ENCODE measurements around the gene SAV1.

- no peak for TF ChIP-seq EZH2 (IDR thresholded peaks at IDR 0.05; ENCODE audit: low read length, unreplicated experiment)
- TF ChIP-seq, protein P1, sequence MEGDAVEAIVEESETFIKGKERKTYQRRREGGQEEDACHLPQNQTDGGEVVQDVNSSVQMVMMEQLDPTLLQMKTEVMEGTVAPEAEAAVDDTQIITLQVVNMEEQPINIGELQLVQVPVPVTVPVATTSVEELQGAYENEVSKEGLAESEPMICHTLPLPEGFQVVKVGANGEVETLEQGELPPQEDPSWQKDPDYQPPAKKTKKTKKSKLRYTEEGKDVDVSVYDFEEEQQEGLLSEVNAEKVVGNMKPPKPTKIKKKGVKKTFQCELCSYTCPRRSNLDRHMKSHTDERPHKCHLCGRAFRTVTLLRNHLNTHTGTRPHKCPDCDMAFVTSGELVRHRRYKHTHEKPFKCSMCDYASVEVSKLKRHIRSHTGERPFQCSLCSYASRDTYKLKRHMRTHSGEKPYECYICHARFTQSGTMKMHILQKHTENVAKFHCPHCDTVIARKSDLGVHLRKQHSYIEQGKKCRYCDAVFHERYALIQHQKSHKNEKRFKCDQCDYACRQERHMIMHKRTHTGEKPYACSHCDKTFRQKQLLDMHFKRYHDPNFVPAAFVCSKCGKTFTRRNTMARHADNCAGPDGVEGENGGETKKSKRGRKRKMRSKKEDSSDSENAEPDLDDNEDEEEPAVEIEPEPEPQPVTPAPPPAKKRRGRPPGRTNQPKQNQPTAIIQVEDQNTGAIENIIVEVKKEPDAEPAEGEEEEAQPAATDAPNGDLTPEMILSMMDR (conservative IDR thresholded peaks at IDR 0.05; ENCODE audit: low read depth, low read length), result no peak
Measured at GRCh38 chr14:50666772-50667683, 1.1 kb downstream of the SAV1 start.

All from PC-3 (cell line).